Endothelial cell of umbilical vein (primary cell): Measurements from ENCODE around the gene KAT2A. TPM values are rescaled to one million over a fixed set of nuclear protein-coding genes. Genes with fewer than 3 reads are reported as not detected.

ENCODE experiments used
- BruUV-seq: library from RNA; stranded (reverse); fragments of 400-500 nt; replicated peaks from 2 replicates; lab custom pipeline; 2021; lab: Mats Ljungman, UMichigan
- CTCF ChIA-PET: fragments of 300-600, 350-600 bp; sonication (Branson Sonifier 250); formaldehyde crosslinking; loops from one replicate; lab custom pipeline; 2021; ENCODE audit warnings: antibody characterized with exemption, inconsistent platforms; lab: Charles Lee
- POLR2A ChIA-PET: fragments of 300-600, 350-600 bp; sonication (Branson Sonifier 250); formaldehyde crosslinking; loops from one replicate; lab custom pipeline; 2021; ENCODE audit warnings: antibody characterized with exemption, inconsistent platforms; lab: Charles Lee
- DNase-seq: peaks from one replicate; pipeline ENCODE4 v3.0.0-alpha.2; 2011; ENCODE audit warnings: low read depth, low spot score
- FAIRE-seq: peaks from 2 replicates; lab custom pipeline; 2011; peaks lifted over from hg19 to GRCh38; lab: Jason Lieb, UNC
- H2AFZ ChIP-seq: 2 replicates; pipeline ENCODE4 v1.6.0; 2012; ENCODE audit warnings: low read depth, low read length, control low read depth, inconsistent platforms
- H3K27ac ChIP-seq: 2 replicates; pipeline ENCODE4 v1.5.1; 2011; ENCODE audit warnings: low read depth, mild to moderate bottlenecking, control low read depth, low read length, moderate library complexity; ENCODE audit not compliant: insufficient read depth
- H3K27me3 ChIP-seq, 2 experiments: 2 replicates each; pipeline versions ENCODE4 v1.6.0 to v1.6.1; 2011; ENCODE audit warnings: low read length in 2 of 2, mixed read lengths in 1 of 2; ENCODE audit not compliant: control insufficient read depth in 2 of 2, insufficient read depth in 2 of 2
- H3K36me3 ChIP-seq, 2 experiments: 2 replicates in 1 of 2; 3 replicates in 1 of 2; pipeline ENCODE4 v1.5.1; 2011; ENCODE audit warnings: low read length in 2 of 2, mild to moderate bottlenecking in 1 of 2, moderate library complexity in 1 of 2; ENCODE audit not compliant: control insufficient read depth in 2 of 2, insufficient read depth in 2 of 2; ENCODE audit errors: extremely low read depth in 1 of 2
- H3K4me1 ChIP-seq: 3 replicates; pipeline ENCODE4 v1.5.1; 2011; ENCODE audit warnings: mild to moderate bottlenecking, low read length; ENCODE audit not compliant: control insufficient read depth, insufficient read depth; ENCODE audit errors: extremely low read depth
- H3K4me2 ChIP-seq: 2 replicates; pipeline ENCODE4 v1.6.1; 2011; ENCODE audit warnings: low read length, control low read depth, mixed read lengths; ENCODE audit not compliant: insufficient read depth
- H3K4me3 ChIP-seq, 3 experiments: fragments of 200-600 bp in 1 of 3; sonication (generic), shearing (Covaris generic) in 1 of 3; replicated peaks in 1 of 3; 2 replicates each; pipeline ENCODE4 v1.5.1; 2011 to 2016; ENCODE audit warnings: control low read depth in 3 of 3, low read length in 3 of 3, mild to moderate bottlenecking in 2 of 3, inconsistent platforms in 1 of 3, low read depth in 1 of 3, moderate library complexity in 1 of 3; ENCODE audit not compliant: insufficient read depth in 1 of 3
- H3K79me2 ChIP-seq: 2 replicates; pipeline ENCODE4 v1.6.0; 2012; ENCODE audit warnings: low read length, inconsistent platforms; ENCODE audit not compliant: control insufficient read depth, insufficient read depth
- H3K9ac ChIP-seq: replicated peaks from 2 replicates; pipeline ENCODE3; 2011; ENCODE audit warnings: low read length, control low read depth; ENCODE audit not compliant: insufficient read depth; ENCODE audit errors: extremely low read depth
- H3K9me1 ChIP-seq: replicated peaks from 3 replicates; pipeline ENCODE4 v1.6.0; 2011; ENCODE audit warnings: mild to moderate bottlenecking, low read length; ENCODE audit not compliant: control insufficient read depth, insufficient read depth; ENCODE audit errors: extremely low read depth
- H3K9me3 ChIP-seq: replicated peaks from 2 replicates; pipeline ENCODE4 v1.5.1; 2012; ENCODE audit warnings: low read length, inconsistent platforms; ENCODE audit not compliant: control insufficient read depth, insufficient read depth
- H4K20me1 ChIP-seq: replicated peaks from 2 replicates; pipeline ENCODE3; 2011; ENCODE audit warnings: mild to moderate bottlenecking, low read length; ENCODE audit not compliant: control insufficient read depth, insufficient read depth; ENCODE audit errors: extremely low read depth
- CTCF ChIP-seq, 2 donors: IDR thresholded peaks; 1 replicate in 1 of 2; 2 replicates in 1 of 2; pipeline ENCODE4 v1.5.1; 2011; ENCODE audit warnings: low read length in 2 of 2, mild to moderate bottlenecking in 2 of 2, moderate library complexity in 2 of 2, control low read depth in 1 of 2, inconsistent platforms in 1 of 2, low read depth in 1 of 2; ENCODE audit not compliant: insufficient read depth in 1 of 2; ENCODE audit errors: extremely low read depth in 1 of 2
- EZH2 ChIP-seq: IDR thresholded peaks from 2 replicates; pipeline ENCODE4 v1.6.1; 2012; ENCODE audit warnings: borderline replicate concordance, low read depth, mild to moderate bottlenecking, moderate library complexity, low read length, inconsistent platforms; ENCODE audit not compliant: severe bottlenecking
- FOS ChIP-seq: IDR thresholded peaks from 2 replicates; pipeline ENCODE4 v1.6.1; 2011; ENCODE audit warnings: mild to moderate bottlenecking, low read length, moderate library complexity, borderline replicate concordance; ENCODE audit not compliant: insufficient read depth
- JUN ChIP-seq: IDR thresholded peaks from 2 replicates; pipeline ENCODE4 v1.6.1; 2011; ENCODE audit warnings: borderline replicate concordance, low read depth; ENCODE audit not compliant: insufficient read length, insufficient read depth
- dilution Hi-C: fragments of 300-500 bp; cut with MboI; formaldehyde crosslinking; loops from one replicate; pipeline ENCODE4 v1.15.0; 2019; ENCODE audit warnings: low sequenced_read_pairs; ENCODE audit not compliant: extremely low pct_ligation_motif_present
- intact Hi-C: fragments of 100-400 bp; cut with micrococcal nuclease; formaldehyde crosslinking; loops from one replicate; pipeline ENCODE4 v1.10.0; 2022
- polyA plus RNA-seq, 4 experiments: library from polyadenylated mRNA; depleted of rRNA in 3 of 4; stranded (reverse) in 3 of 4; unstranded in 1 of 4; fragments of >200 nt; gene quantifications; 2 replicates each; pipeline versions ENCODE4 v1.2.1 to v1.2.3, GENCODE V29; 2011 to 2012; ENCODE audit warnings: missing spikeins in 1 of 4
- total RNA-seq: library from RNA; stranded (reverse); gene quantifications from 2 replicates; pipeline ENCODE4 v1.2.3, GENCODE V29; 2021

Gene KAT2A
- total and polyA plus RNA-seq, 2 donors (not counting 3 experiments of a cell fraction or from before 2014, with no cell fraction given) = 32.9 to 33.4 TPM

- TSS peak; percentile 6 for BruUV-seq
- H3K9me1 ChIP-seq = no peaks in the 10 kb centered on the region
- intact Hi-C loops = loop anchor here (1.0 kb wide), 1 partner anchor 88 kb away; no protein-coding TSS in a partner anchor
- no peak for TF ChIP-seq CTCF (IDR thresholded peaks at IDR 0.05; ENCODE audit: extremely low read depth in 1 of 2, insufficient read depth in 1 of 2, low read depth in 1 of 2, low read length in 2 of 2)
- TF ChIP-seq FOS = no peak
- no peak for TF ChIP-seq JUN
- TF ChIP-seq EZH2 = no peak
- peak overlapping the region; percentile 5 for H3K27ac ChIP-seq
- DNase-seq = peak; percentile 51
- POLR2A ChIA-PET = interaction anchor here (0.6 to 1.7 kb wide), 3 partner anchors 8 to 41 kb away, joined by 4 to 9 read pairs (median 5); no protein-coding TSS in a partner anchor
- H2AFZ ChIP-seq = peak overlapping the region; percentile 66
- no peaks in the 10 kb centered on the region for H4K20me1 ChIP-seq
- FAIRE-seq = no peak
- dilution Hi-C loops = loop anchor here (25.0 kb wide), 1 partner anchor 150 kb away; the partner anchor contains the start of gene CNP
- peak overlapping the region; percentile 53 for H3K4me2 ChIP-seq
- H3K9ac ChIP-seq = peak overlapping the region; percentile 23
- H3K27me3 ChIP-seq = no peaks in the 10 kb centered on the region
- CTCF ChIA-PET = interaction anchor here (0.8 to 2.2 kb wide), 8 partner anchors 11 to 149 kb away, joined by 3 to 10 read pairs (median 4); partner anchors contain the start of gene NKIRAS2
- no peaks in the 10 kb centered on the region for H3K9me3 ChIP-seq
- H3K4me1 ChIP-seq = peaks cover 9% of the 10 kb centered on the region
- H3K4me3 ChIP-seq = peak overlapping the region in 2 of 3 experiments; percentile 29 to 31
- no peaks in the 10 kb centered on the region for H3K79me2 ChIP-seq
- no peaks in the 10 kb centered on the region for H3K36me3 ChIP-seq
Measured at GRCh38 chr17:42111871-42112551, 9.2 kb downstream of the KAT2A start.
